HepG2 (cell line): ENCODE results near the gene CHL1.

Experiments
- FOXK1 ChIP-seq: sonication (generic); formaldehyde crosslinking; IDR thresholded peaks from 2 replicates; pipeline ENCODE4 v1.4.0; 2020; ENCODE audit warnings: low read depth, missing genetic modification reagents, borderline replicate concordance
- MYC ChIP-seq: sonication (generic); formaldehyde crosslinking; IDR thresholded peaks from 2 replicates; pipeline ENCODE4 v1.9.0; 2021; ENCODE audit warnings: missing genetic modification reagents, borderline replicate concordance
- NPAS2 ChIP-seq: sonication (generic); formaldehyde crosslinking; IDR thresholded peaks from 2 replicates; pipeline ENCODE4 v1.8.0; 2022; ENCODE audit warnings: mild to moderate bottlenecking, missing genetic modification reagents, borderline replicate concordance
- NR2F6 ChIP-seq, 2 experiments: IDR thresholded peaks; 2 replicates each; pipeline ENCODE4 v1.6.1; 2016; ENCODE audit warnings: antibody characterized with exemption in 1 of 2, mild to moderate bottlenecking in 1 of 2
- POLR2A ChIP-seq, 2 experiments: IDR thresholded peaks; 2 replicates each; pipeline ENCODE4 v1.6.1; 2011; ENCODE audit warnings: low read depth in 2 of 2, low read length in 2 of 2, mild to moderate bottlenecking in 1 of 2, moderate library complexity in 1 of 2; ENCODE audit not compliant: insufficient read depth in 1 of 2
- TF ChIP-seq, protein P1 (sequence below): sonication (generic); formaldehyde crosslinking; IDR thresholded peaks from 2 replicates; pipeline ENCODE4 v1.5.0; 2020; ENCODE audit warnings: mild to moderate bottlenecking, missing genetic modification reagents, moderate library complexity

DNA sequence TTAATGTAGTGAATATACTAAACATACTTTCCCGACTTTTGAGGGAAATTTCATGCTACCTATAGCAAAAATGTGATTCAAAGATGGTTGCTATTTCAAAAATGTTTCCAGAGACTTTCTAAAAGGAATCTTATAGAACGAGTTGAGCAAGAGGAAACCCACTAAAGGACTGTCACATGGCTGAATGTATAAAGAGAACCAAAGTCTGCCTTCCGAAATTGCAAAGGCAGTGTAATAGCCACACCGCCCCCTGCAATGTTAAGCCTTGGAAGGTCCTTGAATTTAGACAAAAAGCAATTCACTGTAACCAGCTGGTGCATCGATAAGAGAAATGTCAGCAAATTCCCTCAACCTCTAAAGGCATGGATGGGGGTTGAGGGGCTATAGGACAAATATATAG is 142.8 kb downstream of the CHL1 start:
- TF ChIP-seq NPAS2 (CRISPR knock-in tag) (no peak), POLR2A (IDR thresholded peaks at IDR 0.05; ENCODE audit: insufficient read depth in 1 of 2, low read depth in 2 of 2, low read length in 2 of 2) (no peak), MYC (CRISPR knock-in tag) (no peak), FOXK1 (no peak), NR2F6 (IDR thresholded peaks at IDR 0.05) (no peak), NR2F6 (CRISPR knock-in tag; IDR thresholded peaks at IDR 0.05) (no peak)
- TF ChIP-seq, protein P1, sequence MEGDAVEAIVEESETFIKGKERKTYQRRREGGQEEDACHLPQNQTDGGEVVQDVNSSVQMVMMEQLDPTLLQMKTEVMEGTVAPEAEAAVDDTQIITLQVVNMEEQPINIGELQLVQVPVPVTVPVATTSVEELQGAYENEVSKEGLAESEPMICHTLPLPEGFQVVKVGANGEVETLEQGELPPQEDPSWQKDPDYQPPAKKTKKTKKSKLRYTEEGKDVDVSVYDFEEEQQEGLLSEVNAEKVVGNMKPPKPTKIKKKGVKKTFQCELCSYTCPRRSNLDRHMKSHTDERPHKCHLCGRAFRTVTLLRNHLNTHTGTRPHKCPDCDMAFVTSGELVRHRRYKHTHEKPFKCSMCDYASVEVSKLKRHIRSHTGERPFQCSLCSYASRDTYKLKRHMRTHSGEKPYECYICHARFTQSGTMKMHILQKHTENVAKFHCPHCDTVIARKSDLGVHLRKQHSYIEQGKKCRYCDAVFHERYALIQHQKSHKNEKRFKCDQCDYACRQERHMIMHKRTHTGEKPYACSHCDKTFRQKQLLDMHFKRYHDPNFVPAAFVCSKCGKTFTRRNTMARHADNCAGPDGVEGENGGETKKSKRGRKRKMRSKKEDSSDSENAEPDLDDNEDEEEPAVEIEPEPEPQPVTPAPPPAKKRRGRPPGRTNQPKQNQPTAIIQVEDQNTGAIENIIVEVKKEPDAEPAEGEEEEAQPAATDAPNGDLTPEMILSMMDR (CRISPR knock-in tag): no peak
